Stimulated activated naive CD8-positive, alpha-beta T cell treated with anti-CD3 and anti-CD28 coated beads, Interleukin-15, amount 100 ng/mL, for 72 hours (primary cell): ENCODE results near the gene PAX3.

Experiments
- ATAC-seq: fragments of 150-1000 bp; cut with Tn5 transposase; 2 replicates; pipeline ENCODE4 v1.10.0; 2021; ENCODE audit warnings: mild to moderate bottlenecking, moderate library complexity
- DNase-seq, 2 donors: peaks; one replicate each; pipeline ENCODE4 v3.0.0; 2021 to 2022
- H3K27ac Mint-ChIP-seq, 2 donors: one replicate each; pipeline ENCODE4 v1.8.0; 2022; ENCODE audit warnings: mild to moderate bottlenecking in 2 of 2, mixed read lengths in 2 of 2, moderate library complexity in 2 of 2
- H3K27me3 Mint-ChIP-seq: one replicate; pipeline ENCODE4 v1.8.0; 2022; ENCODE audit warnings: mixed read lengths
- H3K4me1 Mint-ChIP-seq: one replicate; pipeline ENCODE4 v1.8.0; 2022; ENCODE audit warnings: mild to moderate bottlenecking, mixed read lengths
- H3K4me3 Mint-ChIP-seq, 2 donors: one replicate each; pipeline ENCODE4 v1.8.0; 2022; ENCODE audit warnings: mild to moderate bottlenecking in 2 of 2, mixed read lengths in 2 of 2, moderate library complexity in 1 of 2
- H3K9me3 Mint-ChIP-seq, 2 donors: one replicate each; pipeline ENCODE4 v1.8.0; 2022; ENCODE audit warnings: mixed read lengths in 2 of 2

PAX3 gene

GRCh38 chr2:222293660-222294630 is 4.9 kb downstream of the PAX3 start:
- Mint-ChIP-seq H3K27me3 (peaks cover 100% of the 10 kb centered on the region), H3K9me3 (peaks cover under 1 to 7% of the 10 kb centered on the region in 2 donors), H3K4me3 (no peak overlapping the region), H3K27ac (no peak overlapping the region), H3K4me1 (peaks cover 53% of the 10 kb centered on the region)
- DNase-seq (no peak), ATAC-seq (no peak)

GRCh38 chr2:222292149-222293134 is 6.4 kb downstream of the PAX3 start:
- H3K27ac Mint-ChIP-seq = no peak overlapping the region
- no peak overlapping the region for H3K4me3 Mint-ChIP-seq
- no peak for DNase-seq
- ATAC-seq = no peak
- H3K9me3 Mint-ChIP-seq = no peaks in the 10 kb centered on the region
- H3K4me1 Mint-ChIP-seq = peaks cover 40% of the 10 kb centered on the region
- peaks cover 98% of the 10 kb centered on the region for H3K27me3 Mint-ChIP-seq

GRCh38 chr2:222291485-222291841 is 7.3 kb downstream of the PAX3 start:
- H3K9me3 Mint-ChIP-seq = no peaks in the 10 kb centered on the region
- H3K4me1 Mint-ChIP-seq = peaks cover 32% of the 10 kb centered on the region
- no peak for DNase-seq
- no peak overlapping the region for H3K27ac Mint-ChIP-seq
- peaks cover 95% of the 10 kb centered on the region for H3K27me3 Mint-ChIP-seq
- no peak for ATAC-seq
- H3K4me3 Mint-ChIP-seq = no peak overlapping the region

GRCh38 chr2:222290736-222291484 is 7.9 kb downstream of the PAX3 start:
- Mint-ChIP-seq H3K27me3 (peaks cover 95% of the 10 kb centered on the region), H3K27ac (no peak overlapping the region), H3K4me3 (no peak overlapping the region), H3K4me1 (peaks cover 27% of the 10 kb centered on the region), H3K9me3 (no peaks in the 10 kb centered on the region)
- no peak for DNase-seq
- ATAC-seq = peak; percentile 37

GRCh38 chr2:222290401-222290735 is 8.4 kb downstream of the PAX3 start:
- H3K4me3 Mint-ChIP-seq = no peak overlapping the region
- ATAC-seq (no peak), DNase-seq (no peak)
- no peak overlapping the region for H3K27ac Mint-ChIP-seq
- peaks cover 21% of the 10 kb centered on the region for H3K4me1 Mint-ChIP-seq
- no peaks in the 10 kb centered on the region for H3K9me3 Mint-ChIP-seq
- peaks cover 89% of the 10 kb centered on the region for H3K27me3 Mint-ChIP-seq

- ATAC-seq (no peak), DNase-seq (no peak)
- H3K27ac Mint-ChIP-seq = no peak overlapping the region
- H3K4me3 Mint-ChIP-seq = no peak overlapping the region
- peaks cover 13% of the 10 kb centered on the region for H3K4me1 Mint-ChIP-seq
- H3K9me3 Mint-ChIP-seq = no peaks in the 10 kb centered on the region
- peaks cover 81% of the 10 kb centered on the region for H3K27me3 Mint-ChIP-seq
Observed at GRCh38 chr2:222289278-222290160, 9.3 kb downstream of the PAX3 start.

- peaks cover 80% of the 10 kb centered on the region for H3K27me3 Mint-ChIP-seq
- no peak overlapping the region for H3K4me3 Mint-ChIP-seq
- DNase-seq (no peak), ATAC-seq (no peak)
- H3K4me1 Mint-ChIP-seq = peaks cover 7% of the 10 kb centered on the region
- no peaks in the 10 kb centered on the region for H3K9me3 Mint-ChIP-seq
- no peak overlapping the region for H3K27ac Mint-ChIP-seq
Observed at GRCh38 chr2:222288590-222289277, 10.1 kb downstream of the PAX3 start.

- H3K4me1 Mint-ChIP-seq = peaks cover 7% of the 10 kb centered on the region
- no peaks in the 10 kb centered on the region for H3K9me3 Mint-ChIP-seq
- no peak for DNase-seq
- H3K4me3 Mint-ChIP-seq = no peak overlapping the region
- H3K27ac Mint-ChIP-seq = no peak overlapping the region
- no peak for ATAC-seq
- H3K27me3 Mint-ChIP-seq = peaks cover 74% of the 10 kb centered on the region
Observed at GRCh38 chr2:222287862-222288479, 10.8 kb downstream of the PAX3 start.

GRCh38 chr2:222284466-222284865 is 14.3 kb downstream of the PAX3 start:
- Mint-ChIP-seq H3K9me3 (no peaks in the 10 kb centered on the region), H3K4me3 (no peak overlapping the region), H3K4me1 (no peaks in the 10 kb centered on the region), H3K27me3 (peaks cover 39% of the 10 kb centered on the region), H3K27ac (no peak overlapping the region)
- ATAC-seq (no peak), DNase-seq (no peak)

- Mint-ChIP-seq H3K9me3 (no peaks in the 10 kb centered on the region), H3K27ac (no peak overlapping the region), H3K4me3 (no peak overlapping the region), H3K27me3 (peaks cover 31% of the 10 kb centered on the region), H3K4me1 (no peaks in the 10 kb centered on the region)
- DNase-seq = no peak
- ATAC-seq = no peak
Observed at GRCh38 chr2:222283634-222284033, 15.2 kb downstream of the PAX3 start.

GRCh38 chr2:222281506-222281905 is 17.3 kb downstream of the PAX3 start:
- H3K27me3 Mint-ChIP-seq = peaks cover 14% of the 10 kb centered on the region
- H3K4me3 Mint-ChIP-seq = no peak overlapping the region
- ATAC-seq (no peak), DNase-seq (no peak)
- H3K27ac Mint-ChIP-seq = no peak overlapping the region
- H3K4me1 Mint-ChIP-seq = no peaks in the 10 kb centered on the region
- H3K9me3 Mint-ChIP-seq = no peaks in the 10 kb centered on the region

- H3K27ac Mint-ChIP-seq = no peak overlapping the region
- no peak for ATAC-seq
- no peaks in the 10 kb centered on the region for H3K9me3 Mint-ChIP-seq
- no peaks in the 10 kb centered on the region for H3K4me1 Mint-ChIP-seq
- DNase-seq = no peak
- peaks cover 9% of the 10 kb centered on the region for H3K27me3 Mint-ChIP-seq
- H3K4me3 Mint-ChIP-seq = no peak overlapping the region
Observed at GRCh38 chr2:222280795-222281194, 18.0 kb downstream of the PAX3 start.

GRCh38 chr2:222272446-222273015 is 26.3 kb downstream of the PAX3 start:
- ATAC-seq (no peak), DNase-seq (no peak)
- Mint-ChIP-seq H3K27ac (no peak overlapping the region), H3K4me3 (no peak overlapping the region), H3K4me1 (no peaks in the 10 kb centered on the region), H3K27me3 (no peaks in the 10 kb centered on the region), H3K9me3 (no peaks in the 10 kb centered on the region)
